Astrocyte (in vitro differentiated cells and primary cell): ENCODE results near the gene MROH7. TPM values are rescaled to one million over a fixed set of nuclear protein-coding genes. Genes with fewer than 3 reads are reported as not detected.

Experiments used
- DNase-seq: peaks from one replicate; pipeline ENCODE4 v3.0.0-alpha.2; 2010; ENCODE audit warnings: low read depth
- FAIRE-seq: peaks from 2 replicates; lab custom pipeline; 2011; peaks lifted over from hg19 to GRCh38; lab: Jason Lieb, UNC
- H2AFZ ChIP-seq: 2 replicates; pipeline ENCODE4 v1.6.0; 2012; ENCODE audit warnings: low read depth, low read length, inconsistent platforms
- H3K27ac ChIP-seq: 2 replicates; pipeline ENCODE4 v1.5.1; 2011; ENCODE audit warnings: low read depth, low read length, inconsistent platforms
- H3K27me3 ChIP-seq: 2 replicates; pipeline ENCODE4 v1.6.0; 2011; ENCODE audit warnings: low read length, inconsistent platforms; ENCODE audit not compliant: insufficient read depth
- H3K36me3 ChIP-seq: 2 replicates; pipeline ENCODE4 v1.5.1; 2011; ENCODE audit warnings: low read length, inconsistent platforms; ENCODE audit not compliant: insufficient read depth
- H3K4me1 ChIP-seq: 2 replicates; pipeline ENCODE4 v1.5.1; 2011; ENCODE audit warnings: low read length, inconsistent platforms; ENCODE audit not compliant: insufficient read depth
- H3K4me2 ChIP-seq: 2 replicates; pipeline ENCODE4 v1.6.0; 2012; ENCODE audit warnings: low read length, inconsistent platforms
- H3K4me3 ChIP-seq: 2 replicates; pipeline ENCODE4 v1.5.1; 2011; ENCODE audit warnings: low read depth, mild to moderate bottlenecking, low read length, inconsistent platforms; ENCODE audit not compliant: insufficient read depth
- H3K79me2 ChIP-seq: 2 replicates; pipeline ENCODE4 v1.6.0; 2012; ENCODE audit warnings: mild to moderate bottlenecking, low read length, inconsistent platforms; ENCODE audit not compliant: insufficient read depth
- H3K9ac ChIP-seq: 2 replicates; pipeline ENCODE4 v1.6.0; 2012; ENCODE audit warnings: mild to moderate bottlenecking, low read length, inconsistent platforms
- H3K9me3 ChIP-seq: 2 replicates; pipeline ENCODE4 v1.5.1; 2012; ENCODE audit warnings: low read depth, mild to moderate bottlenecking, low read length, inconsistent platforms; ENCODE audit not compliant: insufficient read depth
- H4K20me1 ChIP-seq: 2 replicates; pipeline ENCODE4 v1.6.0; 2012; ENCODE audit warnings: low read length, inconsistent platforms; ENCODE audit not compliant: insufficient read depth
- H3K27ac Mint-ChIP-seq: one replicate; pipeline ENCODE4 v1.8.0; 2021; ENCODE audit warnings: mild to moderate bottlenecking, mixed read lengths; ENCODE audit not compliant: unreplicated experiment
- H3K27me3 Mint-ChIP-seq: one replicate; pipeline ENCODE4 v1.8.0; 2021; ENCODE audit warnings: low read depth, mixed read lengths; ENCODE audit not compliant: unreplicated experiment
- H3K36me3 Mint-ChIP-seq: one replicate; pipeline ENCODE4 v1.8.0; 2021; ENCODE audit warnings: low read depth, mixed read lengths; ENCODE audit not compliant: unreplicated experiment
- H3K4me1 Mint-ChIP-seq: one replicate; pipeline ENCODE4 v1.8.0; 2021; ENCODE audit warnings: low read depth, mixed read lengths; ENCODE audit not compliant: unreplicated experiment
- H3K4me3 Mint-ChIP-seq: one replicate; pipeline ENCODE4 v1.8.0; 2021; ENCODE audit warnings: mild to moderate bottlenecking, moderate library complexity, mixed read lengths; ENCODE audit not compliant: unreplicated experiment
- H3K9me3 Mint-ChIP-seq: one replicate; pipeline ENCODE4 v1.8.0; 2021; ENCODE audit warnings: mild to moderate bottlenecking, mixed read lengths; ENCODE audit not compliant: unreplicated experiment
- EZH2 ChIP-seq: IDR thresholded peaks from 2 replicates; pipeline ENCODE4 v1.6.1; 2012; ENCODE audit warnings: mild to moderate bottlenecking, low read length, inconsistent platforms; ENCODE audit not compliant: insufficient read depth
- total RNA-seq: library from RNA; stranded (reverse); gene quantifications from 2 replicates; pipeline ENCODE4 v1.2.1, GENCODE V29; 2021
- TF ChIP-seq, protein P1 (sequence below): IDR thresholded peaks from 2 replicates; pipeline ENCODE4 v1.5.1; 2011; ENCODE audit warnings: low read depth, mild to moderate bottlenecking, inconsistent platforms, low read length, moderate library complexity; ENCODE audit not compliant: insufficient read depth

MROH7 gene
- total RNA-seq, 1 donor from 2014 or later, result not detected

DNA sequence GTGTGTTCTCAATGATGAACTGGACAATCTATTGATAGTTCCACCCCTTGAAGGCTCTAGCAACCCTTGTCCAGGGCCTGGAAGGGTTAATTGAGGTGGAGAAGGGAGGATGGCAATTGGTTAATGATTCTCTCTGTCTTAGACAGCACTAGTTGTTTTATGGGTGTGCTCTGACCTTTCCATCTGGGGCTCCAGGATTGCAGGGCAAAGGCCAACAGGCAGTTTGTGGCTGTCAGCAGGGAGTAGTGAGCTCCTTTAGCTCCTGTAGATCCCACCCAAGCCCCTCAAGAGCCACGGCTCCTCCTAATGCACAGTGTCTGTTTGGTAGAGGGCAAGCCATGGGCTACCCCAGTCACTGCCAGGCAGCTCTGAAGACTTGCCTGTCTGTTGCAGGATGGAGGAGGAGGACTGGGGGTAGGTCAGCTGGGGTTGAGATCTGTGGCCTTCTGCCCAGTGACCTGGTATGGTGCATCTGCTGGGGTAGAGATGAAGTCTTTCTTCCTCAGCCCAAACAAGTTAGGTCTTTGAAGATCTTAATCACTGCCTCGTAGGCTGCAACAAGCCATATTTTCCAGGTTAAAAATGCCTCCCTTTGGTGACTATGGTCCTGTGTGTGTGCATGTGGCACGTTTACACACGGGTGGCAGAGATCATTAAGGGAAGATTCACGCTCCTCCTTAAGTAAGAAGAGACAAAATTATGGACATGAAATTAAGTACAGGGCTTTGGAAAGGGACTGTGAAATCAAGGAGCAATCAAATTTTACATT, 7.7 kb downstream of the MROH7 start:
- DNase-seq (no peak), FAIRE-seq (no peak)
- peaks cover 10% of the 10 kb centered on the region for H3K27me3 ChIP-seq
- Mint-ChIP-seq H3K4me1 (peaks cover 8% of the 10 kb centered on the region), H3K9me3 (peaks cover 8% of the 10 kb centered on the region), H3K27ac (no peak overlapping the region), H3K27me3 (peaks cover 34% of the 10 kb centered on the region), H3K4me3 (no peak overlapping the region), H3K36me3 (no peaks in the 10 kb centered on the region)
- no peaks in the 10 kb centered on the region for H3K9me3 ChIP-seq
- no peak overlapping the region for H3K4me3 ChIP-seq
- H3K27ac ChIP-seq, result no peak overlapping the region
- no peak overlapping the region for H3K4me2 ChIP-seq
- no peaks in the 10 kb centered on the region for H3K4me1 ChIP-seq
- H3K36me3 ChIP-seq, result no peaks in the 10 kb centered on the region
- no peak for TF ChIP-seq EZH2
- TF ChIP-seq, protein P1, sequence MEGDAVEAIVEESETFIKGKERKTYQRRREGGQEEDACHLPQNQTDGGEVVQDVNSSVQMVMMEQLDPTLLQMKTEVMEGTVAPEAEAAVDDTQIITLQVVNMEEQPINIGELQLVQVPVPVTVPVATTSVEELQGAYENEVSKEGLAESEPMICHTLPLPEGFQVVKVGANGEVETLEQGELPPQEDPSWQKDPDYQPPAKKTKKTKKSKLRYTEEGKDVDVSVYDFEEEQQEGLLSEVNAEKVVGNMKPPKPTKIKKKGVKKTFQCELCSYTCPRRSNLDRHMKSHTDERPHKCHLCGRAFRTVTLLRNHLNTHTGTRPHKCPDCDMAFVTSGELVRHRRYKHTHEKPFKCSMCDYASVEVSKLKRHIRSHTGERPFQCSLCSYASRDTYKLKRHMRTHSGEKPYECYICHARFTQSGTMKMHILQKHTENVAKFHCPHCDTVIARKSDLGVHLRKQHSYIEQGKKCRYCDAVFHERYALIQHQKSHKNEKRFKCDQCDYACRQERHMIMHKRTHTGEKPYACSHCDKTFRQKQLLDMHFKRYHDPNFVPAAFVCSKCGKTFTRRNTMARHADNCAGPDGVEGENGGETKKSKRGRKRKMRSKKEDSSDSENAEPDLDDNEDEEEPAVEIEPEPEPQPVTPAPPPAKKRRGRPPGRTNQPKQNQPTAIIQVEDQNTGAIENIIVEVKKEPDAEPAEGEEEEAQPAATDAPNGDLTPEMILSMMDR, result no peak
- H4K20me1 ChIP-seq, result no peaks in the 10 kb centered on the region
- H2AFZ ChIP-seq, result no peak overlapping the region
- H3K79me2 ChIP-seq, result no peaks in the 10 kb centered on the region
- H3K9ac ChIP-seq, result no peak overlapping the region

DNA sequence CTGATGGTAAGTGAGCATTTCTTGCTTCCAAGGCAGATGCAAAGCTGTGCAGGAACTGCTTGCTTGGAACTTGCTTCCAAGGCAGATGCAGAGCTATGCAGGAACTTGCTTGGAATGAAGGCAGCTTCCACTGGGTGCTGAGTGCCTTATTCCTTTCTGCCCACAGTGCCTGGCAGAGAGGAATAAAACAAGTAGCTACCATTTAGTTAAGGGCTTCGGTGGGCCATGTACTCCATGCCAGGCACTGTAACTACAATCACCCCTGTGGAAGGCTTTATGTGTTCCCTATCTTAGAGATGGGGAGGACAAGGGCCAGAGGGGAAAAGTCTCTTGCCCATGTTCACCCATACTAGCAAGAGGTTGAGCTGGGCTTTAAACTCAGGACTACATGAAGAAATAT, 8.3 kb downstream of the MROH7 start:
- Histone ChIP-seq H3K9ac (no peak overlapping the region), H3K27ac (no peak overlapping the region), H3K4me3 (no peak overlapping the region), H3K9me3 (no peaks in the 10 kb centered on the region), H4K20me1 (no peaks in the 10 kb centered on the region), H2AFZ (no peak overlapping the region), H3K79me2 (no peaks in the 10 kb centered on the region), H3K36me3 (no peaks in the 10 kb centered on the region), H3K27me3 (peaks cover 10% of the 10 kb centered on the region), H3K4me1 (no peaks in the 10 kb centered on the region), H3K4me2 (no peak overlapping the region)
- Mint-ChIP-seq H3K4me3 (no peak overlapping the region), H3K36me3 (no peaks in the 10 kb centered on the region), H3K27me3 (peaks cover 34% of the 10 kb centered on the region), H3K4me1 (peaks cover 8% of the 10 kb centered on the region), H3K9me3 (peaks cover 5% of the 10 kb centered on the region), H3K27ac (no peak overlapping the region)
- FAIRE-seq (no peak), DNase-seq (no peak)
- TF ChIP-seq, protein P1, result no peak
- no peak for TF ChIP-seq EZH2

DNA sequence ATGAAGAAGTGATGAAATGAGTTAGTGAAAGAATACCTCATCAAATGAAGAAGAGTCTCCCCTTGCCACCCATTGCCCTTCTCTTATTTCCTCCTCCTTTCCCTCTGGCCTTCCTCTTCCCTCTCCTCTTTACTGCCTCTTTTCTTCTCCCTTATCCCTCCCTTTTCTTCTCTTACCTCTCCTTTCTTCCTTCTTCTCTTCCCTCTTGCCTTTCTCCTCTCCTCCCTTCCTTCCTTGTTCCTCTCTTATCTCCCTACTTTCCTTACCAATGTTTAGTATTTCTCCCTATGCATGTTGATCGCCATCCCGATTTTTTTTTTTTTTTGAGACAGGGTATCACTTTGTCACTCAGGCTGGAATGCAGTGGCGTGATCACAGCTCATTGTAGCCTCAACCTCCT, 8.8 kb downstream of the MROH7 start:
- no peak overlapping the region for H3K4me2 ChIP-seq
- peaks cover 34% of the 10 kb centered on the region for H3K27me3 Mint-ChIP-seq
- no peak overlapping the region for H3K27ac Mint-ChIP-seq
- FAIRE-seq (no peak), DNase-seq (no peak)
- H3K4me1 Mint-ChIP-seq, result peaks cover 8% of the 10 kb centered on the region
- H3K4me3 Mint-ChIP-seq, result no peak overlapping the region
- H3K4me1 ChIP-seq, result no peaks in the 10 kb centered on the region
- no peaks in the 10 kb centered on the region for H3K9me3 Mint-ChIP-seq
- no peak overlapping the region for H2AFZ ChIP-seq
- H4K20me1 ChIP-seq, result no peaks in the 10 kb centered on the region
- TF ChIP-seq EZH2, result no peak
- TF ChIP-seq, protein P1, result no peak
- no peak overlapping the region for H3K9ac ChIP-seq
- H3K4me3 ChIP-seq, result no peak overlapping the region
- H3K27ac ChIP-seq, result no peak overlapping the region
- H3K36me3 Mint-ChIP-seq, result no peaks in the 10 kb centered on the region
- no peaks in the 10 kb centered on the region for H3K79me2 ChIP-seq
- H3K27me3 ChIP-seq, result peaks cover 10% of the 10 kb centered on the region
- no peaks in the 10 kb centered on the region for H3K36me3 ChIP-seq
- H3K9me3 ChIP-seq, result no peaks in the 10 kb centered on the region
